Kidney (tissue), 14 donors: ENCODE data around the gene CLASP1. TPM values are rescaled to one million over a fixed set of nuclear protein-coding genes. Genes with fewer than 3 reads are reported as not detected.
"Not testable (repeated sequence)": the region's sequence is repeated elsewhere in the genome, so short reads cannot be mapped to it uniquely, and the experiment has no call there.

Experiments
- DNase-seq, 5 donors: peaks; one replicate each; pipeline ENCODE4 v3.0.0-alpha.2; 2013 to 2020
- FAIRE-seq: peaks from 2 replicates; lab custom pipeline; 2012; peaks lifted over from hg19 to GRCh38; lab: Jason Lieb, UNC
- H3K27ac ChIP-seq, 2 donors: one replicate each; pipeline ENCODE4 v1.7.0; 2013; ENCODE audit warnings: low read depth in 2 of 2, low read length in 2 of 2, inconsistent platforms in 1 of 2
- H3K27me3 ChIP-seq: one replicate; pipeline ENCODE4 v1.7.1; 2013; ENCODE audit warnings: low read length, inconsistent platforms; ENCODE audit not compliant: control insufficient read depth, insufficient read depth
- H3K36me3 ChIP-seq, 3 donors: one replicate each; pipeline versions ENCODE4 v1.7.0 to v1.7.1; 2013; ENCODE audit warnings: low read length in 3 of 3, control low read depth in 1 of 3, inconsistent platforms in 1 of 3; ENCODE audit not compliant: insufficient read depth in 3 of 3, control insufficient read depth in 2 of 3
- H3K4me1 ChIP-seq, 3 donors: one replicate each; pipeline versions ENCODE4 v1.7.0 to v1.7.1; 2013; ENCODE audit warnings: low read length in 3 of 3, inconsistent platforms in 1 of 3, low read depth in 1 of 3; ENCODE audit not compliant: control insufficient read depth in 2 of 3, insufficient read depth in 2 of 3
- H3K4me3 ChIP-seq, 3 donors: one replicate each; pipeline versions ENCODE4 v1.7.0 to v1.8.1; 2013; ENCODE audit warnings: low read length in 3 of 3, control low read depth in 1 of 3, inconsistent platforms in 1 of 3
- H3K9ac ChIP-seq, 3 donors: one replicate each; pipeline versions ENCODE4 v1.7.0 to v1.7.1; 2013; ENCODE audit warnings: low read length in 3 of 3, control low read depth in 1 of 3, inconsistent platforms in 1 of 3
- H3K9me3 ChIP-seq, 3 donors: one replicate each; pipeline versions ENCODE4 v1.7.0 to v1.7.1; 2013; ENCODE audit warnings: low read length in 3 of 3, control low read depth in 1 of 3, inconsistent platforms in 1 of 3; ENCODE audit not compliant: control insufficient read depth in 2 of 3, insufficient read depth in 1 of 3
- intact Hi-C: fragments of 100-400 bp; cut with DNase I; formaldehyde crosslinking; loops from one replicate; pipeline ENCODE4 v1.11.1; 2022
- polyA plus RNA-seq: library from polyadenylated mRNA; stranded (reverse); fragments of 350-450 nt; fragmentation: Illumina TruSeq; extraction: RNeasy Lipid Tissue Mini Kit (QIAGEN cat#74804); gene quantifications from one replicate; pipeline ENCODE4 v1.2.3, GENCODE V29; 2014; ENCODE audit warnings: low read depth, low replicate concordance; ENCODE audit not compliant: insufficient read depth
- total RNA-seq: library from RNA; stranded (reverse); fragmentation: NEBNext Ultra II Directional; extraction: Animal tissue kit (Norgen Biotek cat#: 25700); gene quantifications from one replicate; pipeline ENCODE4 v1.2.1, GENCODE V29; 2021
- TF ChIP-seq, protein P1 (sequence below): IDR thresholded peaks from 3 replicates; pipeline ENCODE4 v1.5.1; 2012; ENCODE audit warnings: mild to moderate bottlenecking, moderate library complexity, borderline replicate concordance; ENCODE audit not compliant: insufficient read depth; ENCODE audit errors: extremely low read depth
- donor health status: control.
- donor health status: control.
- donor health status: control.
- donor health status: control.
- donor health status: control.
- donor health status: DM: yes; HTN: yes; CAD: no.
- donor health status: Normal renal cell carcinoma (clear cell type).

The CLASP1 gene
- total and polyA plus RNA-seq, 2 donors from 2014 or later = 6.8 to 71.5 TPM

DNA sequence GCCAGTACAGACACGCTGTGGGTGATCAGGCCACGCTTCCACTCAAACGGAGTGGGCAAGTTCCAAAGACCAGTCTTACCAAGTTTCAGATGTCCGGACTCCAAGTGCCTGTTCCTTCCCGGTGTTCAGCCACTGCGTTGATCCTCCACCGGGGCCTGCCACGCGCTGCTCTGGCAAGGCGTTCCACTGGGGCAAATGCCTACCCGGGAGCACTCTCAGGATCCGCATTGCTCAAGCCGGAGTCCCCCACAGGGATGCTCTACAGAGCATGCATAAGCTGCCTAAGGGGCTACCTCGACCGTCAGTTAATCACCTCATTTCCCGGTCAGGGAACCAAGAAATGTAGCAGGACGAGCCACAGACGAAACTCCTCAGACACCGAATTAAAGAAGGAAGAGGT is 37.0 kb upstream of the CLASP1 start:
- DNase-seq = no peak
- H3K9ac ChIP-seq = no peak overlapping the region
- no peaks in the 10 kb centered on the region for H3K4me1 ChIP-seq

GRCh38 chr2:121682396-121683298 is 33.4 kb upstream of the CLASP1 start:
- no peak for DNase-seq
- Histone ChIP-seq H3K27me3 (no peaks in the 10 kb centered on the region), H3K36me3 (no peaks in the 10 kb centered on the region), H3K27ac (no peak overlapping the region), H3K4me1 (no peaks in the 10 kb centered on the region), H3K4me3 (no peak overlapping the region), H3K9ac (no peak overlapping the region), H3K9me3 (peaks cover 0 to 22% (median 2%) of the 10 kb centered on the region in 3 donors)
- TF ChIP-seq, protein P1, sequence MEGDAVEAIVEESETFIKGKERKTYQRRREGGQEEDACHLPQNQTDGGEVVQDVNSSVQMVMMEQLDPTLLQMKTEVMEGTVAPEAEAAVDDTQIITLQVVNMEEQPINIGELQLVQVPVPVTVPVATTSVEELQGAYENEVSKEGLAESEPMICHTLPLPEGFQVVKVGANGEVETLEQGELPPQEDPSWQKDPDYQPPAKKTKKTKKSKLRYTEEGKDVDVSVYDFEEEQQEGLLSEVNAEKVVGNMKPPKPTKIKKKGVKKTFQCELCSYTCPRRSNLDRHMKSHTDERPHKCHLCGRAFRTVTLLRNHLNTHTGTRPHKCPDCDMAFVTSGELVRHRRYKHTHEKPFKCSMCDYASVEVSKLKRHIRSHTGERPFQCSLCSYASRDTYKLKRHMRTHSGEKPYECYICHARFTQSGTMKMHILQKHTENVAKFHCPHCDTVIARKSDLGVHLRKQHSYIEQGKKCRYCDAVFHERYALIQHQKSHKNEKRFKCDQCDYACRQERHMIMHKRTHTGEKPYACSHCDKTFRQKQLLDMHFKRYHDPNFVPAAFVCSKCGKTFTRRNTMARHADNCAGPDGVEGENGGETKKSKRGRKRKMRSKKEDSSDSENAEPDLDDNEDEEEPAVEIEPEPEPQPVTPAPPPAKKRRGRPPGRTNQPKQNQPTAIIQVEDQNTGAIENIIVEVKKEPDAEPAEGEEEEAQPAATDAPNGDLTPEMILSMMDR = no peak
- intact Hi-C loops = no loop called here
- no peak for FAIRE-seq

More for the DNA sequence above, 37.0 kb upstream of the CLASP1 start:
- FAIRE-seq = no peak
- Histone ChIP-seq H3K4me3 (no peak overlapping the region), H3K9me3 (peaks cover 0 to 16% (median 0%) of the 10 kb centered on the region in 3 donors), H3K27me3 (no peaks in the 10 kb centered on the region), H3K36me3 (no peaks in the 10 kb centered on the region), H3K27ac (no peak overlapping the region)
- TF ChIP-seq, protein P1 = no peak
- intact Hi-C loops = no loop called here

GRCh38 chr2:121677855-121678254 is 28.6 kb upstream of the CLASP1 start:
- intact Hi-C loops = no loop called here
- TF ChIP-seq, protein P1 = no peak
- Histone ChIP-seq H3K36me3 (no peaks in the 10 kb centered on the region), H3K27me3 (no peaks in the 10 kb centered on the region), H3K9me3 (peaks cover 0 to 18% (median 2%) of the 10 kb centered on the region in 3 donors), H3K9ac (no peak overlapping the region), H3K4me3 (no peak overlapping the region), H3K4me1 (no peaks in the 10 kb centered on the region), H3K27ac (no peak overlapping the region)
- DNase-seq (no peak), FAIRE-seq (no peak)

- DNase-seq, H3K4me3 ChIP-seq, FAIRE-seq, H3K9me3 ChIP-seq, H3K4me1 ChIP-seq, H3K27ac ChIP-seq, intact Hi-C loops, H3K27me3 ChIP-seq, H3K9ac ChIP-seq, H3K36me3 ChIP-seq: not testable (repeated sequence)
Measured at GRCh38 chr2:121671621-121672020, 22.4 kb upstream of the CLASP1 start.
